Heart left ventricle (tissue), 16 donors: ENCODE data around the gene FBXW7. TPM values are rescaled to one million over a fixed set of nuclear protein-coding genes. Genes with fewer than 3 reads are reported as not detected.
A peak's percentile ranks its signal among the peaks of the same experiment; 100 is the strongest.

Experiments
- ATAC-seq, 4 donors: fragments of 200-7000 bp; cut with Tn5 transposase; one replicate each; pipeline ENCODE4 v1.9.1; 2020 to 2022; ENCODE audit warnings: moderate library complexity in 4 of 4, mild to moderate bottlenecking in 3 of 4, moderate number of reproducible peaks in 1 of 4
- DNase-seq, 5 donors: peaks; one replicate each; pipeline ENCODE4 v3.0.0-alpha.2; 2020
- H3K27ac ChIP-seq, 12 donors: fragments of 200-600 bp; sonication (generic) in 4 of 12; one replicate each; pipeline versions ENCODE4 v1.5.0 to v1.8.0; 2016 to 2022; ENCODE audit warnings: mild to moderate bottlenecking in 2 of 12
- H3K27me3 ChIP-seq, 9 donors: fragments of 200-600 bp; sonication (generic) in 2 of 9; one replicate each; pipeline versions ENCODE4 v1.5.1 to v1.8.0; 2016 to 2022; ENCODE audit warnings: mild to moderate bottlenecking in 3 of 9
- H3K36me3 ChIP-seq, 9 donors: fragments of 200-600 bp; sonication (generic) in 2 of 9; one replicate each; pipeline versions ENCODE4 v1.5.0 to v1.8.0; 2018 to 2022; ENCODE audit warnings: mild to moderate bottlenecking in 2 of 9
- H3K4me1 ChIP-seq, 12 donors: fragments of 200-600 bp; sonication (generic) in 4 of 12; one replicate each; pipeline versions ENCODE4 v1.5.0 to v1.8.0; 2016 to 2022; ENCODE audit warnings: mild to moderate bottlenecking in 3 of 12
- H3K4me3 ChIP-seq, 12 donors: fragments of 200-600 bp; sonication (generic) in 4 of 12; one replicate each; pipeline versions ENCODE4 v1.5.0 to v1.8.0; 2017 to 2022; ENCODE audit warnings: mild to moderate bottlenecking in 9 of 12, moderate library complexity in 4 of 12
- H3K9me3 ChIP-seq, 12 donors: fragments of 200-600 bp; sonication (generic) in 4 of 12; one replicate each; pipeline versions ENCODE4 v1.5.0 to v1.8.0; 2016 to 2022; ENCODE audit warnings: mild to moderate bottlenecking in 1 of 12
- POLR2A ChIP-seq, 2 donors: fragments of 450-650 bp; IDR thresholded peaks; one replicate each; pipeline ENCODE4 v1.6.1; 2017; ENCODE audit warnings: antibody characterized with exemption in 2 of 2, mild to moderate bottlenecking in 2 of 2, moderate library complexity in 2 of 2
- WGBS, 4 donors: extraction: QIAGEN DNeasy Blood & Tissue Kit in 2 of 4; methylation state at CpG; one replicate each; pipeline versions ENCODE4 v1.1.5 to v1.1.7; 2013 to 2018; 5-methylcytosine and 5-hydroxymethylcytosine counted together
- intact Hi-C, 10 donors: fragments of 100-400 bp; cut with DNase I; formaldehyde crosslinking; loops; one replicate each; pipeline versions ENCODE4 v1.11.1 to v1.14.2; 2022
- microRNA-seq, 4 donors: library from miRNA; unstranded; fragments of <30 nt; microRNA quantifications; one replicate each; pipeline versions ENCODE4 to v1.2.0, GENCODE V29; 2017 to 2020
- polyA plus RNA-seq, 2 donors: library from polyadenylated mRNA; stranded (reverse); fragments of 200-250 nt; gene quantifications; one replicate each; pipeline ENCODE4 v1.2.3, GENCODE V29; 2013
- total RNA-seq, 9 donors: library from RNA; depleted of rRNA in 2 of 9; stranded (reverse); fragments of >200 nt in 2 of 9; fragmentation: NEBNext Ultra II Directional in 3 of 9; extraction: Animal tissue kit (Norgen Biotek cat#: 25700) in 3 of 9; gene quantifications; one replicate each; pipeline versions ENCODE4 v1.1.0 to v1.2.4, GENCODE V29; 2016 to 2023
- TF ChIP-seq, protein P1 (sequence below), 12 donors: fragments of 200-600 bp; sonication (generic) in 4 of 12; IDR thresholded peaks; one replicate each; pipeline versions ENCODE4 v1.5.0 to v1.8.0; 2018 to 2022; ENCODE audit warnings: antibody characterized with exemption in 12 of 12, mild to moderate bottlenecking in 5 of 12
- donor health status: ischemic (EF 13 %, LVEDD 7.1; RV severe dilation, severe dysfunction).
- donor health status: healthy with polysubstance abuse.
- donor health status: DM: no; HTN: yes; CAD: no.
- donor health status: DM: no; HTN: no; CAD: no.
- donor health status: ischemic (EF 25% LVEDD 6.9; RV normal size, moderate dysfunction).
- donor health status: ischemic (EF 25% LVEDD 5.7; RV mildly dilated, moderate dysfunction).
- donor health status: healthy.
- donor health status: DM: yes; HTN: yes; CAD: no.
- donor health status: ischemic (EF 35%, LVEDD 5.7; RV mildly dilated, moderate dysfunction).
- donor health status: nonischemic (EF 11% LVEDD 7.7; RV severe dilation, severe dysfunction).
- donor health status: DM: yes; HTN: yes; CAD: no.
- donor health status: PGD.
- donor health status: ischemic (EF 29% LVEDD 5.4; RV normal size, mild dysfunction).
- donor health status: nonischemic (EF 23%, LVEDD 6.1; RV moderate dilation, normal function).

The FBXW7 gene
- total and polyA plus RNA-seq, 11 donors: 20.6 to 74.1 (median 59.8) TPM

DNA sequence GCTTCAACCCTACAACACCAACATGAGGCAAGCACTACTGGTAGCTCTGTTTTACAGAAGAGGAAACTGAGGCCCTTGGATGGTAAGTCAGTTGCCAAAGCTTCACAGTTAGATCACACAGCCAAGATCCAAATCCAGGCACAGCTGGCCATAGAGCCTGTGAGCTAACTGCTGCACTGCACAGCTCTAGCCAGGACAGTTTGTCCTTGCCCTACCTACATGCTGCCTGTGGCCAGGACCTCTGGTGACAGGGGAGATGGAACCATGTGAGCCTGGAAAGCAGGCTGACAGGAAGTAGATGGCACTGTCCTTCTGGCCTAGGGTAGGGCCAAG, 257.8 kb downstream of the FBXW7 start:
- TF ChIP-seq, protein P1, sequence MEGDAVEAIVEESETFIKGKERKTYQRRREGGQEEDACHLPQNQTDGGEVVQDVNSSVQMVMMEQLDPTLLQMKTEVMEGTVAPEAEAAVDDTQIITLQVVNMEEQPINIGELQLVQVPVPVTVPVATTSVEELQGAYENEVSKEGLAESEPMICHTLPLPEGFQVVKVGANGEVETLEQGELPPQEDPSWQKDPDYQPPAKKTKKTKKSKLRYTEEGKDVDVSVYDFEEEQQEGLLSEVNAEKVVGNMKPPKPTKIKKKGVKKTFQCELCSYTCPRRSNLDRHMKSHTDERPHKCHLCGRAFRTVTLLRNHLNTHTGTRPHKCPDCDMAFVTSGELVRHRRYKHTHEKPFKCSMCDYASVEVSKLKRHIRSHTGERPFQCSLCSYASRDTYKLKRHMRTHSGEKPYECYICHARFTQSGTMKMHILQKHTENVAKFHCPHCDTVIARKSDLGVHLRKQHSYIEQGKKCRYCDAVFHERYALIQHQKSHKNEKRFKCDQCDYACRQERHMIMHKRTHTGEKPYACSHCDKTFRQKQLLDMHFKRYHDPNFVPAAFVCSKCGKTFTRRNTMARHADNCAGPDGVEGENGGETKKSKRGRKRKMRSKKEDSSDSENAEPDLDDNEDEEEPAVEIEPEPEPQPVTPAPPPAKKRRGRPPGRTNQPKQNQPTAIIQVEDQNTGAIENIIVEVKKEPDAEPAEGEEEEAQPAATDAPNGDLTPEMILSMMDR (IDR thresholded peaks at IDR 0.05): no peak
- no peak for TF ChIP-seq POLR2A (IDR thresholded peaks at IDR 0.05)
- intact Hi-C loops: no loop called here
- Histone ChIP-seq H3K27ac (no peak overlapping the region), H3K4me3 (no peak overlapping the region), H3K9me3 (no peaks in the 10 kb centered on the region), H3K27me3 (no peaks in the 10 kb centered on the region), H3K36me3 (no peaks in the 10 kb centered on the region), H3K4me1 (no peaks in the 10 kb centered on the region)
- ATAC-seq (peak; percentile 59 to 73 (median 66)), DNase-seq (no peak)

DNA sequence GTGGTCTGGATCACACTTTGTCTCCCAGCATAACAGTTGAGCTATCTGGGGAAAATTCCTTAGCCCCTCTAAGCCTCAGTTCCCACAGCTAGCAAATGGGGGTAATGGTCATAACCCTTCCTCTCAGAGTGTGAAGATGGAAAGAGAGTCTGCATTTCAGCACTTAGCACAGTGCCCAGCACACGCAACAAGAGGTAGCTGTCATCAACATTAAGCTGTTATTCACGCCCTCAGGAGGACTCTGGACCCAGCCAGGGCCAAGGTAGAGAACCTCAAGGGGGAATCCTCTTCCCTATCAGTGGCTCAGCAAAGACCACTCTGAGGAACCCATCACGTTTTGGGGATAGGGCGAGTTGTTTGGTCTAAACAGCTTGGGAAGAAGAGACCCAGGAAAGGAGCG, 258.6 kb downstream of the FBXW7 start:
- no peak overlapping the region for H3K4me3 ChIP-seq
- intact Hi-C loops: no loop called here
- no peak overlapping the region for H3K27ac ChIP-seq
- H3K4me1 ChIP-seq: no peaks in the 10 kb centered on the region
- no peaks in the 10 kb centered on the region for H3K27me3 ChIP-seq
- no peaks in the 10 kb centered on the region for H3K36me3 ChIP-seq
- TF ChIP-seq, protein P1 (IDR thresholded peaks at IDR 0.05): no peak
- TF ChIP-seq POLR2A (IDR thresholded peaks at IDR 0.05): no peak
- WGBS, 4 donors: 78 to 86% (median 82%) methylated on average over 5 of the region's 5 CpGs
- DNase-seq (no peak), ATAC-seq (peak in 3 of 4 donors; percentile 35 to 53 (median 37))
- no peaks in the 10 kb centered on the region for H3K9me3 ChIP-seq

DNA sequence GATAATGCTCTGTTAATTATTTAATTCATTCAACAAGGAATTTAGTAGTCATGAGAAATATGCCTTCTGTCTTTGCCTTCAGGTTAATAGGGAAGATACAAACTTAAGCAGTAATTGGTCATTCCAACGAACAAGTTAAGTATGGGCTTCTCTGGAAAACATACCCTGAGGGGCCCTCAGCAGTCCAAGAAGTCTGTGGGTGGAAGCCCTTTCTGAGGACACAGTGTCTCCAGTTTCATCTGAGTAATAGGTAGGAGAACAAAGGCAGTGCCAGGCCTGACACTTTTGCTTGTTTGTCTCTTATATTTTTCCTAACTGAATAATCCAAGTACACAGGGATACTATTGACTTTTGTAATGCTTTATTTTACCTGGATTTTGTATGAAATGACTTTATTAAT, 262.5 kb downstream of the FBXW7 start:
- H3K27ac ChIP-seq: no peak overlapping the region
- no peaks in the 10 kb centered on the region for H3K9me3 ChIP-seq
- no peak for TF ChIP-seq POLR2A (IDR thresholded peaks at IDR 0.05)
- TF ChIP-seq, protein P1 (IDR thresholded peaks at IDR 0.05): no peak
- no peak overlapping the region for H3K4me3 ChIP-seq
- ATAC-seq (no peak), DNase-seq (no peak)
- H3K36me3 ChIP-seq: no peaks in the 10 kb centered on the region
- WGBS, 4 donors: 74 to 89% (median 79%) methylated on average over 1 of the region's 1 CpG
- intact Hi-C loops: no loop called here
- no peaks in the 10 kb centered on the region for H3K27me3 ChIP-seq
- no peaks in the 10 kb centered on the region for H3K4me1 ChIP-seq

Small RNA genes lying within 50 kb of the gene (microRNA-seq; reads per million reads assigned to microRNA genes)
- 0 to 1.5 (median 1.1) reads per million in 4 donors for gene MIR3140

Other genes with a start within 250 kb of the FBXW7 start
- 1 to 10 TPM; 1.2 to 8.0 (median 1.8) TPM for gene TMEM154, start 143.9 kb upstream of the FBXW7 start, total RNA-seq
- gene TMEM154, start 143.9 kb upstream of the FBXW7 start, polyA plus RNA-seq: under 1 TPM; 0.27 to 0.37 TPM
- gene TIGD4, start 243.6 kb upstream of the FBXW7 start, total RNA-seq: under 1 TPM in 8 of 9 donors, not detected in 1; 0.16 to 0.50 (median 0.32) TPM
- gene TIGD4, start 243.6 kb upstream of the FBXW7 start, polyA plus RNA-seq: under 1 TPM; 0.15 to 0.40 TPM
- 10 to 100 TPM in 8 of 9 donors, 1 to 10 TPM in 1; 9.0 to 30.6 (median 12.9) TPM for gene ARFIP1, start 243.9 kb upstream of the FBXW7 start, total RNA-seq
- gene ARFIP1, start 243.9 kb upstream of the FBXW7 start, polyA plus RNA-seq: 10 to 100 TPM in 1 of 2 donors, 1 to 10 TPM in 1; 9.3 to 11.8 TPM